Measurements from ENCODE around the gene USP13. TPM values are rescaled to one million over a fixed set of nuclear protein-coding genes. Genes with fewer than 3 reads are reported as not detected.

The USP13 gene
- total and polyA plus RNA-seq, 2 donors (not counting 3 experiments of a cell fraction or from before 2014, with no cell fraction given): 5.8 to 24.0 TPM

DNA sequence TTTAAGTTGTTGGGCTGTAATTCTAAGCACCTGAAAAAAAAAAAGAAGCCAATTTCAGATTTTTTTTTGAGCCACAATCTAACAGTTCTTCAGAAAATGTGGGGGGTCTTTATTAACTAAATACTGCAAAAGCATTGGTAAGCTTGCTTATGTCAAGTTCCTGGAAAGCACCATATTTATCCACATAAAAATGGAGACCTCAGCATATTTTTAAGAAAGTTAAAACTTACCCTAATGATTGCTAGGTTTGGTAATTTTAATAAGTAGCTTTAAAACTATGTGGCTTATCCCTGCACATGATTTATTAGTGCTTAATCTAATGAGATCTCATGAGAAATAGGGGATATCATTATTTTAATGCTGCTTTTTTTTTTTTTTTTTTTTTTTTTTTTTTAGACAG lies 156.8 kb downstream of the USP13 start:
- no peaks in the 10 kb centered on the region for H3K27me3 ChIP-seq (ENCODE audit: control insufficient read depth in 2 of 2, insufficient read depth in 2 of 2, low read length in 2 of 2)
- H3K9ac ChIP-seq (replicated peaks; ENCODE audit: extremely low read depth, insufficient read depth, low read length): no peak overlapping the region
- H4K20me1 ChIP-seq (replicated peaks; ENCODE audit: control insufficient read depth, extremely low read depth, insufficient read depth, low read length): no peaks in the 10 kb centered on the region
- H3K27ac ChIP-seq (ENCODE audit: insufficient read depth, low read depth, low read length): no peak overlapping the region
- H3K9me1 ChIP-seq (replicated peaks; ENCODE audit: control insufficient read depth, extremely low read depth, insufficient read depth, low read length): no peaks in the 10 kb centered on the region
- ChIA-PET CTCF (interaction anchor here (0.8 kb wide), 1 partner anchor 785 kb away, joined by 4 read pairs; no protein-coding TSS in a partner anchor), POLR2A (no interaction called here)
- H3K79me2 ChIP-seq (ENCODE audit: control insufficient read depth, insufficient read depth, low read length): no peaks in the 10 kb centered on the region
- no peaks in the 10 kb centered on the region for H3K36me3 ChIP-seq (ENCODE audit: control insufficient read depth in 2 of 2, extremely low read depth in 1 of 2, insufficient read depth in 2 of 2, low read length in 2 of 2)
- no peak overlapping the region for H3K4me3 ChIP-seq (replicated peaks in 1 of 3; ENCODE audit: insufficient read depth in 1 of 3, low read depth in 1 of 3, low read length in 3 of 3)
- TF ChIP-seq MYC (IDR thresholded peaks at IDR 0.05; ENCODE audit: low read depth, low read length) (no peak), FOS (IDR thresholded peaks at IDR 0.05; ENCODE audit: borderline replicate concordance, insufficient read depth, low read length) (no peak), EZH2 (IDR thresholded peaks at IDR 0.05; ENCODE audit: borderline replicate concordance, low read depth, low read length, severe bottlenecking) (no peak), POLR2AphosphoS5 (IDR thresholded peaks at IDR 0.05; ENCODE audit: insufficient read depth, low read depth, low read length) (no peak), POLR2A (IDR thresholded peaks at IDR 0.05; ENCODE audit: low read depth, low read length) (no peak), GATA2 (IDR thresholded peaks at IDR 0.05; ENCODE audit: insufficient read depth, insufficient read length, low read depth, low read length) (no peak), JUN (IDR thresholded peaks at IDR 0.05; ENCODE audit: borderline replicate concordance, insufficient read depth, insufficient read length, low read depth) (no peak)
- TF ChIP-seq, protein P1, sequence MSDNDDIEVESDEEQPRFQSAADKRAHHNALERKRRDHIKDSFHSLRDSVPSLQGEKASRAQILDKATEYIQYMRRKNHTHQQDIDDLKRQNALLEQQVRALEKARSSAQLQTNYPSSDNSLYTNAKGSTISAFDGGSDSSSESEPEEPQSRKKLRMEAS (IDR thresholded peaks at IDR 0.05; ENCODE audit: insufficient read depth, insufficient read length): no peak
- TF ChIP-seq, protein P2, sequence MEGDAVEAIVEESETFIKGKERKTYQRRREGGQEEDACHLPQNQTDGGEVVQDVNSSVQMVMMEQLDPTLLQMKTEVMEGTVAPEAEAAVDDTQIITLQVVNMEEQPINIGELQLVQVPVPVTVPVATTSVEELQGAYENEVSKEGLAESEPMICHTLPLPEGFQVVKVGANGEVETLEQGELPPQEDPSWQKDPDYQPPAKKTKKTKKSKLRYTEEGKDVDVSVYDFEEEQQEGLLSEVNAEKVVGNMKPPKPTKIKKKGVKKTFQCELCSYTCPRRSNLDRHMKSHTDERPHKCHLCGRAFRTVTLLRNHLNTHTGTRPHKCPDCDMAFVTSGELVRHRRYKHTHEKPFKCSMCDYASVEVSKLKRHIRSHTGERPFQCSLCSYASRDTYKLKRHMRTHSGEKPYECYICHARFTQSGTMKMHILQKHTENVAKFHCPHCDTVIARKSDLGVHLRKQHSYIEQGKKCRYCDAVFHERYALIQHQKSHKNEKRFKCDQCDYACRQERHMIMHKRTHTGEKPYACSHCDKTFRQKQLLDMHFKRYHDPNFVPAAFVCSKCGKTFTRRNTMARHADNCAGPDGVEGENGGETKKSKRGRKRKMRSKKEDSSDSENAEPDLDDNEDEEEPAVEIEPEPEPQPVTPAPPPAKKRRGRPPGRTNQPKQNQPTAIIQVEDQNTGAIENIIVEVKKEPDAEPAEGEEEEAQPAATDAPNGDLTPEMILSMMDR (IDR thresholded peaks at IDR 0.05; ENCODE audit: extremely low read depth in 1 of 2, insufficient read depth in 1 of 2, low read depth in 1 of 2, low read length in 2 of 2): no peak
- no peaks in the 10 kb centered on the region for H3K9me3 ChIP-seq (replicated peaks; ENCODE audit: control insufficient read depth, insufficient read depth, low read length)
- intact Hi-C loops (cut with micrococcal nuclease) (loop anchor here (5.0 kb wide), 1 partner anchor 1368 kb away; no protein-coding TSS in a partner anchor), dilution Hi-C loops (cut with MboI; ENCODE audit: extremely low pct_ligation_motif_present, low sequenced_read_pairs) (no loop called here)
- FAIRE-seq (no peak), DNase-seq (ENCODE audit: low read depth, low spot score) (no peak)
- no peaks in the 10 kb centered on the region for H3K4me1 ChIP-seq (ENCODE audit: control insufficient read depth, extremely low read depth, insufficient read depth, low read length)
- no peak overlapping the region for H3K4me2 ChIP-seq (ENCODE audit: insufficient read depth, low read length)
- H2AFZ ChIP-seq (ENCODE audit: low read depth, low read length): no peak overlapping the region
- BruUV-seq (replicated peaks): no TSS peak

All from endothelial cell of umbilical vein (primary cell).